Measurements from ENCODE around the gene C12orf56.
"Not testable (repeated sequence)": the region's sequence is repeated elsewhere in the genome, so short reads cannot be mapped to it uniquely, and the experiment has no call there.

The C12orf56 gene

DNA sequence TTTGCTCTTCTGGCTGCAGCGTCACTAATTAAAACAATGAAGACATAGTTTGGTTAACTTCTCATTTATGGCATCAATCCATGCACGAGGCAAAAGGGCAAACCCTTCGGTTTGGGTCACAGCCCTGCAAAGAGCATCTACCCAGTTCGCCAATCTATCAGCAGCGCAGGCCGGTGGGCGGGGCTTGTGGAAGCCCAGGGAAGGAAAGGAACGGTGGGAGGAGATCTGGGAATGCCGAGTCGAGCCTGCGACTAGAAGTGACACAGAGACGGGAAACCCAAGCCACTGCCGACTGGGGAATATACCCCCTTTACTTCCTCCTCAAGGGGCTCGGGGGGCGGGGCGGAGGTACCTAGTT lies 168.9 kb downstream of the C12orf56 start:
- peak overlapping the region; percentile 96 for H3K4me3 ChIP-seq (ENCODE audit: low read depth, low read length)
- no peak for DNase-seq (ENCODE audit: low read depth)
- TF ChIP-seq, protein P1, sequence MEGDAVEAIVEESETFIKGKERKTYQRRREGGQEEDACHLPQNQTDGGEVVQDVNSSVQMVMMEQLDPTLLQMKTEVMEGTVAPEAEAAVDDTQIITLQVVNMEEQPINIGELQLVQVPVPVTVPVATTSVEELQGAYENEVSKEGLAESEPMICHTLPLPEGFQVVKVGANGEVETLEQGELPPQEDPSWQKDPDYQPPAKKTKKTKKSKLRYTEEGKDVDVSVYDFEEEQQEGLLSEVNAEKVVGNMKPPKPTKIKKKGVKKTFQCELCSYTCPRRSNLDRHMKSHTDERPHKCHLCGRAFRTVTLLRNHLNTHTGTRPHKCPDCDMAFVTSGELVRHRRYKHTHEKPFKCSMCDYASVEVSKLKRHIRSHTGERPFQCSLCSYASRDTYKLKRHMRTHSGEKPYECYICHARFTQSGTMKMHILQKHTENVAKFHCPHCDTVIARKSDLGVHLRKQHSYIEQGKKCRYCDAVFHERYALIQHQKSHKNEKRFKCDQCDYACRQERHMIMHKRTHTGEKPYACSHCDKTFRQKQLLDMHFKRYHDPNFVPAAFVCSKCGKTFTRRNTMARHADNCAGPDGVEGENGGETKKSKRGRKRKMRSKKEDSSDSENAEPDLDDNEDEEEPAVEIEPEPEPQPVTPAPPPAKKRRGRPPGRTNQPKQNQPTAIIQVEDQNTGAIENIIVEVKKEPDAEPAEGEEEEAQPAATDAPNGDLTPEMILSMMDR (IDR thresholded peaks at IDR 0.05; ENCODE audit: low read depth, low read length, missing control alignments): no peak

DNA sequence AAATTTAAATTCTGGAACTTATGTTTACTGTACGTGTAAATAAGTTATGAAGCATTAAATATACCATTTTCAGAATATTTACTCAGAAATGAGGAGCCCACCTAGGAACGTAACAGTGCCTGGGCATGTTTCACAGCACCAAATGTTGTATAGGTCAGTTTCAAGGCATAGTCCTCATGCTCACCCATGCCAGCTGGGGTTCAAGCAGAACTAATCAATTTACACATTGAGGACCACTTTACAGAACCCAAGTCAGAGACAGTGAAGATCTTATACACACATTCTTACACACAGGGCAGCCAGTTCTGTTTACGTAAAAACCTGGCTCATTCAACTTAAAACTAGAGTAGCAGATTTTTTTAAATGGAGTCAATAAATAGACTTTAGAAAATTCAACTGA lies 170.5 kb downstream of the C12orf56 start:
- TF ChIP-seq, protein P1 (IDR thresholded peaks at IDR 0.05; ENCODE audit: low read depth, low read length, missing control alignments): no peak
- no peak overlapping the region for H3K4me3 ChIP-seq (ENCODE audit: low read depth, low read length)
- DNase-seq (ENCODE audit: low read depth): no peak

DNA sequence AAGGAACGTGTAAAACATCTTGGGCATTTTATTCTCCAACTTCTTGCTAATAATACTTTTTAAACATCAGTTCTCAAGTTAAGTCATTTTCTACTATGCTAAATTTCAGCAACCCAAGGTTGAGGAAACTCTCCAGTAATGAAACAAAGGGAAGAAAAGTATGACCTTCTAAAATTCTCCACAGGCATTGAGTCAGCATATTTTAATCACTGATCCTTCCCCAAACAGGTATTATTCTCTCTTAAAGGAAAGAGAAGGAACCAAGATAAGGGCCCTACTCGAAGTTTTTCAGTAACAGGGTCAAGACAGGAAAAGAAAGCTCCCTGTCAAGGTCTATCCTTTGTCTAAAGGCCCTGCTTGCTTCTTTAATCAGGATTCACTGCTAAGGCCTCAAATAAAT lies 171.4 kb downstream of the C12orf56 start:
- no peak for DNase-seq (ENCODE audit: low read depth)
- peak overlapping the region; percentile 23; the same call in 1 of the 2 replicates for H3K4me3 ChIP-seq (ENCODE audit: low read depth, low read length)
- TF ChIP-seq, protein P1 (IDR thresholded peaks at IDR 0.05; ENCODE audit: low read depth, low read length, missing control alignments): no peak

DNA sequence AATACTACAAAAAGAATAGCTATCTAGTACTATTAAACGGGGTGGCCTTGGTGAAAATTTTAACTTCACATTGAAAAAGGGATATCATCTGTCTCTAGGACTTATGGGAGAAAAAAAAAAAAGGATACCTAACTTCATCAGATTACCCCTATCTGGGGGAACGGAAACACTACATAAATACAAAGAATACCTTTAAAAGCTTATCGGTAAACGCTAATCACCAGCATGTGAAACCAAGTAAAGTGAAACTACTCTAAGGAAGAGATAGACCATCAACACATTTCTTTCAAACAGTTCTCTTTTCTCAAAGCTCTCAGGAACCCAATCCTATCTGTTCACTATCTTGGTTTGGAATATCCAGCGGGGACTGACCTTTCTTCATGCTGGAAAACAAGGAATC lies 172.0 kb downstream of the C12orf56 start:
- H3K4me3 ChIP-seq (ENCODE audit: low read depth, low read length): peak overlapping the region; percentile 19; the same call in 1 of the 2 replicates
- TF ChIP-seq, protein P1 (IDR thresholded peaks at IDR 0.05; ENCODE audit: low read depth, low read length, missing control alignments): no peak
- DNase-seq (ENCODE audit: low read depth): no peak

DNA sequence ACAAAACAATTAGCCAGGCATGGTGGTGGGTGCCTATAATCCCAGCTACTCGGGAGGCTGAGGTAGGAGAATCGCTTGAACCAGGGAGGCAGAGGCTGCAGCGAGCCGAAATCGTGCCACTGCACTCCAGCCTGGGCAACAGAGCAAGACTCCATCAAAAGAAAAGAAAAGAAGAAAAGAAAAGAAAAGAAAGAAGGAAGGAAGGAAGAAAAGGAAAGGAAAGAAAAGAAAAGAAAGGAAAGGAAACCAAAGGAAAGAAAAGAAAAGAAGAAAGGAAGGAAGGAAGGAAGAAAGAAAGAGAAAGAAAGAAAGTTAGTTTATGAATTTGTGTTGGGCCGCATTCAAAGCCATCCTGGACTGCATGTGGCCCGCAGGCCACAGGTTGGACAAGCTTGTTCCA lies 172.9 kb downstream of the C12orf56 start:
- DNase-seq (ENCODE audit: low read depth); H3K4me3 ChIP-seq (ENCODE audit: low read depth, low read length): not testable (repeated sequence)

DNA sequence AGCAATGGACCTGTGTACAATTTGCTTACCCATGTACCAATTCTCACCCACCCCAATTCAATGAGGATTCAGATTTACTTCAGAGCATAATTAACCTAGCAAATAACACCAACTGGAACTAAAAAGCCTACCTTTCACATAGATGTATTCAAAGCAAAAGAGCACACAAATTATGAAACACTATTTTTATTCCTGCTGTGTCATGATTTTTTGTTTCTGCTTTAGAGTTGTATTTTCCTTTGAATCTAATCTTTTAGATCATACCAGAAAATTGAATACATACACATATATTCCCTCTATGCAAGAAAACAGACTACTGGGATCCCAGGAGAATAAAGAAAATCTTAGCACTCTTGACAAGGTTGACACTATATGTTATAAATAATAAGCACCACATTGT lies 174.3 kb downstream of the C12orf56 start:
- no peak for DNase-seq (ENCODE audit: low read depth)
- TF ChIP-seq, protein P1 (IDR thresholded peaks at IDR 0.05; ENCODE audit: low read depth, low read length, missing control alignments): no peak
- no peak overlapping the region for H3K4me3 ChIP-seq (ENCODE audit: low read depth, low read length)
